Activated CD8-positive, alpha-beta memory T cell treated with anti-CD3 and anti-CD28 coated beads for 4 hours (primary cell): Measurements from ENCODE around the gene WDR5B.

Experiments
- DNase-seq, 2 donors: peaks; one replicate each; pipeline ENCODE4 v3.0.0-alpha.2; 2020; ENCODE audit warnings: low read depth in 2 of 2

The WDR5B gene

GRCh38 chr3:122409446-122409845 is 6.4 kb downstream of the WDR5B start:
- no peak for DNase-seq

- DNase-seq = no peak
These were observed 7.9 kb downstream of the WDR5B start for GRCh38 chr3:122407946-122408345.

- DNase-seq = no peak
These were observed 9.7 kb downstream of the WDR5B start for GRCh38 chr3:122406198-122406597.

GRCh38 chr3:122405015-122405414 is 10.8 kb downstream of the WDR5B start:
- no peak for DNase-seq

GRCh38 chr3:122403489-122403888 is 12.4 kb downstream of the WDR5B start:
- no peak for DNase-seq

GRCh38 chr3:122398920-122399319 is 16.9 kb downstream of the WDR5B start:
- no peak for DNase-seq

GRCh38 chr3:122397201-122397600 is 18.7 kb downstream of the WDR5B start:
- DNase-seq = no peak

GRCh38 chr3:122396511-122396910 is 19.4 kb downstream of the WDR5B start:
- no peak for DNase-seq

- no peak for DNase-seq
These were observed 20.3 kb downstream of the WDR5B start for GRCh38 chr3:122395582-122395981.

- DNase-seq = no peak
These were observed 21.7 kb downstream of the WDR5B start for GRCh38 chr3:122394173-122394572.

GRCh38 chr3:122392868-122393844 is 22.7 kb downstream of the WDR5B start:
- DNase-seq = no peak

GRCh38 chr3:122391681-122392446 is 24.0 kb downstream of the WDR5B start:
- no peak for DNase-seq

GRCh38 chr3:122390665-122391064 is 25.2 kb downstream of the WDR5B start:
- no peak for DNase-seq

GRCh38 chr3:122389892-122390291 is 26.0 kb downstream of the WDR5B start:
- DNase-seq = no peak

- no peak for DNase-seq
These were observed 26.7 kb downstream of the WDR5B start for GRCh38 chr3:122389197-122389596.

GRCh38 chr3:122387709-122388108 is 28.2 kb downstream of the WDR5B start:
- DNase-seq = no peak

- peak; percentile 81 to 85 for DNase-seq
These were observed 31.8 kb downstream of the WDR5B start, which contains the start of gene FAM162A for GRCh38 chr3:122383771-122384697. TSS of gene FAM162A (plus strand) at chr3:122384182. CDS start at chr3:122384266, 84 bp downstream.

- peak; percentile 64 to 72 for DNase-seq
These were observed 32.8 kb downstream of the WDR5B start, which contains the start of gene MIX23 for GRCh38 chr3:122382888-122383666. TSS of gene MIX23 (minus strand) at chr3:122383231. CDS start at chr3:122383224, 7 bp downstream.

- DNase-seq = no peak
These were observed 37.9 kb downstream of the WDR5B start for GRCh38 chr3:122377975-122378374.

- DNase-seq = no peak
These were observed 41.8 kb downstream of the WDR5B start for GRCh38 chr3:122374034-122374433.

GRCh38 chr3:122366379-122366749 is 49.5 kb downstream of the WDR5B start:
- DNase-seq = no peak
